Lung (tissue), 12 donors: ENCODE measurements around the gene HSPE1. TPM values are rescaled to one million over a fixed set of nuclear protein-coding genes. Genes with fewer than 3 reads are reported as not detected.

Experiments used
- ATAC-seq: fragments of 200-7000 bp; cut with Tn5 transposase; one replicate; pipeline ENCODE4 v1.9.1; 2020; ENCODE audit warnings: moderate number of reproducible peaks; ENCODE audit not compliant: insufficient read depth, low FRiP score
- DNase-seq, 3 donors: peaks; one replicate each; pipeline ENCODE4 v3.0.0-alpha.2; 2013 to 2017
- H3K27ac ChIP-seq, 2 donors: one replicate each; pipeline ENCODE4 v1.5.1; 2013; ENCODE audit warnings: mild to moderate bottlenecking in 2 of 2, moderate library complexity in 2 of 2, control low read depth in 1 of 2, inconsistent platforms in 1 of 2, low read depth in 1 of 2, low read length in 1 of 2
- H3K27me3 ChIP-seq, 3 donors: one replicate each; pipeline ENCODE4 v1.5.1; 2013; ENCODE audit warnings: low read length in 2 of 3; ENCODE audit not compliant: control insufficient read depth in 3 of 3, insufficient read depth in 3 of 3
- H3K36me3 ChIP-seq, 4 donors: one replicate each; pipeline ENCODE4 v1.5.1; 2013; ENCODE audit warnings: low read length in 4 of 4, mild to moderate bottlenecking in 1 of 4, moderate library complexity in 1 of 4; ENCODE audit not compliant: control insufficient read depth in 4 of 4, insufficient read depth in 4 of 4
- H3K4me1 ChIP-seq, 5 donors: one replicate each; pipeline ENCODE4 v1.5.1; 2013; ENCODE audit warnings: low read length in 5 of 5, mild to moderate bottlenecking in 2 of 5, moderate library complexity in 1 of 5; ENCODE audit not compliant: control insufficient read depth in 5 of 5, insufficient read depth in 5 of 5
- H3K4me3 ChIP-seq: one replicate; pipeline ENCODE4 v1.5.1; 2013; ENCODE audit warnings: mild to moderate bottlenecking, control low read depth, moderate library complexity
- H3K9ac ChIP-seq, 2 donors: one replicate each; pipeline ENCODE4 v1.5.1; 2013; ENCODE audit warnings: low read length in 2 of 2, control low read depth in 1 of 2; ENCODE audit not compliant: insufficient read depth in 1 of 2
- H3K9me3 ChIP-seq, 4 donors: one replicate each; pipeline ENCODE4 v1.5.1; 2013; ENCODE audit warnings: low read length in 3 of 4, mild to moderate bottlenecking in 1 of 4, moderate library complexity in 1 of 4; ENCODE audit not compliant: control insufficient read depth in 4 of 4, insufficient read depth in 3 of 4
- CTCF ChIP-seq: IDR thresholded peaks from 2 replicates; pipeline ENCODE4 v1.5.1; 2012; ENCODE audit warnings: mild to moderate bottlenecking; ENCODE audit errors: control extremely low read depth, extremely low read depth
- WGBS, 2 donors: extraction: QIAGEN DNeasy Blood & Tissue Kit; methylation state at CpG; one replicate each; pipeline ENCODE4 v1.1.7; 2013; 5-methylcytosine and 5-hydroxymethylcytosine counted together
- polyA plus RNA-seq, 2 donors: library from polyadenylated mRNA; stranded (reverse); fragments of 200-250 nt; gene quantifications; one replicate each; pipeline ENCODE4 v1.2.1, GENCODE V29; 2013
- total RNA-seq, 2 donors: library from RNA; depleted of rRNA in 1 of 2; stranded (reverse); fragments of >200 nt in 1 of 2; gene quantifications; one replicate each; pipeline ENCODE4 v1.2.1, GENCODE V29; 2014 to 2021
- donor health status: control.
- donor health status: control.
- donor health status: Bipolar disorder and iron deficiency.
- donor health status: healthy.
- donor health status: DM: yes; HTN: yes; CAD: no.

The HSPE1 gene
- total and polyA plus RNA-seq, 4 donors: 64.6 to 332 (median 152) TPM

GRCh38 chr2:197502201-197502600, 2.0 kb downstream of the HSPE1 start:
- Histone ChIP-seq H3K9ac (peak overlapping the region in 1 of 2 donors; percentile 58), H3K4me3 (no peak overlapping the region), H3K27ac (no peak overlapping the region), H3K27me3 (no peaks in the 10 kb centered on the region), H3K36me3 (peaks cover 5 to 23% (median 14%) of the 10 kb centered on the region in 4 donors), H3K9me3 (no peaks in the 10 kb centered on the region), H3K4me1 (peaks cover 0 to 20% (median 10%) of the 10 kb centered on the region in 5 donors)
- ATAC-seq (no peak), DNase-seq (no peak)
- WGBS, 2 donors: 59 to 78% methylated on average over 4 of the region's 4 CpGs
- no peak for TF ChIP-seq CTCF

- DNase-seq (no peak), ATAC-seq (no peak)
- 82 to 86% methylated on average over 4 of the region's 4 CpGs for WGBS, 2 donors
- Histone ChIP-seq H3K4me3 (no peak overlapping the region), H3K9ac (no peak overlapping the region), H3K36me3 (peaks cover 5 to 20% (median 11%) of the 10 kb centered on the region in 4 donors), H3K4me1 (peaks cover 0 to 19% (median 8%) of the 10 kb centered on the region in 5 donors), H3K27me3 (no peaks in the 10 kb centered on the region), H3K9me3 (no peaks in the 10 kb centered on the region), H3K27ac (no peak overlapping the region)
- no peak for TF ChIP-seq CTCF
Measured at GRCh38 chr2:197502685-197503084, 2.5 kb downstream of the HSPE1 start.

DNA sequence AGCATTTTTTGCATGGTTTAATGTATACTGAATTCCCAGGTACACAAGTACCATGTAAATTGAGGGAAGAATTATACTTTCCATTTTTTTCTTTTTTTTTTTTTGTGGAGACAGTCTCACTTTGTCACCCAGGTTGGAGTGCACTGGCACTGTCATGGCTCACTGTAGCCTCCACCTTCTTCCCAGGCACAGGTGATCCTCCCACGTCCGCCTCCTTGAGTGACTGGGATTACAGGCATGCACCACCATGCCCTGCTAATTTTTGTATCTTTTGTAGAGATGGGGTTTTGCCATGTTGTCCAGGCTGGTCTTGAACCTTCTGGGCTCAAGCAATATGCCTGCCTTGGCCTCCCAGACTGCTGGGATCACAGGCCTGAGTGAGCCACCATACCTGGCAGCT, 3.8 kb downstream of the HSPE1 start:
- H3K27me3 ChIP-seq: no peaks in the 10 kb centered on the region
- WGBS, 2 donors: 96 to 98% methylated on average over 2 of the region's 2 CpGs
- ATAC-seq (no peak), DNase-seq (no peak)
- no peak overlapping the region for H3K4me3 ChIP-seq
- H3K4me1 ChIP-seq: peaks cover 0 to 8% (median 2%) of the 10 kb centered on the region in 5 donors
- H3K27ac ChIP-seq: no peak overlapping the region
- TF ChIP-seq CTCF: no peak
- no peaks in the 10 kb centered on the region for H3K9me3 ChIP-seq
- no peak overlapping the region for H3K9ac ChIP-seq
- peaks cover 5 to 14% (median 10%) of the 10 kb centered on the region in 4 donors for H3K36me3 ChIP-seq

DNA sequence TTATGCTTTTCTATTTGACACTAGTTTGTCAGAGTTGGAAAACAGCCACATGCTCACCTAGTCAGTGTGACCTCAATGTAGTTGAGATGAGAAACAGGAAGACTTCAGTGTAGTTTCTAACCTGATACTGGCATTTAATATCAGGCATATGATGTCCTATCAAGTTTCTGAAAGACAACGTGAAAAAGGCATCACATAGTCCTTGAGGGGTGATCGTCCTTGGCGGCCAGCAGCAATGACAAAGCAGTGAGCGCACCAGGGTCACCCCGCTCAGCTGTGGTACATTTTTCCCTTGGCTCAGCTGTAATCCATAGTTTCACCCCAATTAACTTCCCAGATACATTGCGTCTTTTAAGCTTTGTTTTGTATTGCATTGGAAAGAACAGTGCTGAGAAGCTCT, 4.3 kb downstream of the HSPE1 start:
- Histone ChIP-seq H3K9ac (no peak overlapping the region), H3K9me3 (no peaks in the 10 kb centered on the region), H3K36me3 (peaks cover 5 to 14% (median 10%) of the 10 kb centered on the region in 4 donors), H3K27ac (no peak overlapping the region), H3K4me1 (peaks cover 0 to 8% (median 2%) of the 10 kb centered on the region in 5 donors), H3K27me3 (no peaks in the 10 kb centered on the region), H3K4me3 (no peak overlapping the region)
- WGBS, 2 donors: 94 to 97% methylated on average over 6 of the region's 6 CpGs
- DNase-seq: no peak
- TF ChIP-seq CTCF: no peak
- no peak for ATAC-seq
